ENCODE results near the gene UPK3A.

GRCh38 chr22:45314054-45314721 is 29.4 kb downstream of the UPK3A start:
- TF ChIP-seq POLR2AphosphoS5 (IDR thresholded peaks at IDR 0.05; ENCODE audit: low read length) (no peak), ESRRA (IDR thresholded peaks at IDR 0.05; ENCODE audit: low read length) (no peak)
